NCI-H1694 (cell line): ENCODE results near the gene SLC5A10.
"Not testable (repeated sequence)": the region's sequence is repeated elsewhere in the genome, so short reads cannot be mapped to it uniquely, and the experiment has no call there.

Experiments used
- DNase-seq: peaks from one replicate; lab custom pipeline; 2025; lab: John Stamatoyannopoulos, UW

The SLC5A10 gene

DNA sequence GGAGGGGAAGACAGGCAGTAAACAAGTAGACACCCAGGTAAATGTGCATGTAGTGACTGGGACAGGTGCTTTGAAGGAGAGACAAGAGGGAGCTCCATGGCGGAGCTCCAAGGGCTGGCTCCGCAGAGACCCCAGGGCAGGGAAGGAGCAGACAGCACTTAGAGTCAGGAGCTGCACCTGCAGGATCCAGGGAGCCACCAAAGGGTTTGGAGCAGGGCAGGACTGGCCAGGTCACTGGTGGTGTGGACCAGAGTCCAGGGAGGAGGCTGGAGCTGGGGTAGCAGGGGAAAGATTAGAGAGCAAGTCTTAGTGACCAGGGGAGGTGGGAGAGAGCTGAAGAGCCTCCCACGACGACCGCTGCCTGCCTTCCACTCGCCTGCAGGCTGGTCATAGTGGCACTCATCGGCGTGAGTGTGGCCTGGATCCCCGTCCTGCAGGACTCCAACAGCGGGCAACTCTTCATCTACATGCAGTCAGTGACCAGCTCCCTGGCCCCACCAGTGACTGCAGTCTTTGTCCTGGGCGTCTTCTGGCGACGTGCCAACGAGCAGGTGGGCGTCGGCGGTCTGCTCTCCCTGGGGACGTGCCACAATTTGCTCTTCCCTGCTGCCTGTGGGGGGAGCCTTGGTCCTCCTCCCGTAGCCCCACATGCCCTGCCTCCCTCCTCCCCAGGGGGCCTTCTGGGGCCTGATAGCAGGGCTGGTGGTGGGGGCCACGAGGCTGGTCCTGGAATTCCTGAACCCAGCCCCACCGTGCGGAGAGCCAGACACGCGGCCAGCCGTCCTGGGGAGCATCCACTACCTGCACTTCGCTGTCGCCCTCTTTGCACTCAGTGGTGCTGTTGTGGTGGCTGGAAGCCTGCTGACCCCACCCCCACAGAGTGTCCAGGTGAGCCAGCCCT lies 67.3 kb downstream of the SLC5A10 start:
- DNase-seq = no peak

DNA sequence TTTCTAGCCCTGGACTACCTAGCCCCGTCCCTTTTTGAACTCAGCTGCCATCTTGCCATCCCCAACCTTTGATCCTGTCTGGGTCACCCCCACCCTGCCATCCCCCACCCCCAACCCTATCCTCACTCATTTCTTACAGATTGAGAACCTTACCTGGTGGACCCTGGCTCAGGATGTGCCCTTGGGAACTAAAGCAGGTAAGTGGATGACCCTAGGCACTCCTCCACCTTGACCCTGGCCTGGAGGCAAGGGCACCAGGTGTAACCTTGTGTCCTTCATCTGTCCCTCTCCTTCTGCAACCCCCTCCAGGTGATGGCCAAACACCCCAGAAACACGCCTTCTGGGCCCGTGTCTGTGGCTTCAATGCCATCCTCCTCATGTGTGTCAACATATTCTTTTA lies 68.1 kb downstream of the SLC5A10 start:
- DNase-seq = no peak

DNA sequence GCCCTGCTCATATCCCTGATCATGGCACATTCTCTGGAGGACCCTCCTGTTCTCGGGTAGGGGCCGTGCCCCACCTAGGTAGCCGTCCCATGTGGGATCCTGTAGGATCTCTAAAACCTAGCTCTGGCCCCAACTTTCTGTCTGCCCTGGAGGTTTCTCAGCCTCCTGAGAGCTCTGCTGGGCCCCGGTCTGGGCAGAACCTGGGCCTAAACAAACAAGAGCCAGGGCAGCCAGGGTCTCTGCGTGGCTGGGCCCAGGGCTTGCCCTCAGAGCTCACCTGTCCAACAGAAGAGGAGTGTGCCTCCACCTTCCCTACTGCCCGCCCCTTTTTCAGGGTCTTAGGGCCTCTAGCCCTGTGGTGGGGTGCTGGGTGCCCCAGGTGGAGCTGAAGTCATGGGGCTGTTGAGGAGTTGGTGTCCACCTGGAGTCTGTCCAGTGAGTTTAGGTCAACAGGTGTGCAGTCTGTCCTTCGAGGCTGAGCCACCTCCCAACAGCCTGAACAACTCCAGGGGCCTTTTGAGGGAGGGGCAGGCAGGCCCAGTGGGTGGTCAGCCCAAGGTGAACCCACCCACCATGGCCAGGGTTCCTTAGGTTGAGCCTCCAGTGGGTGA lies 69.2 kb downstream of the SLC5A10 start:
- DNase-seq = not testable (repeated sequence)

DNA sequence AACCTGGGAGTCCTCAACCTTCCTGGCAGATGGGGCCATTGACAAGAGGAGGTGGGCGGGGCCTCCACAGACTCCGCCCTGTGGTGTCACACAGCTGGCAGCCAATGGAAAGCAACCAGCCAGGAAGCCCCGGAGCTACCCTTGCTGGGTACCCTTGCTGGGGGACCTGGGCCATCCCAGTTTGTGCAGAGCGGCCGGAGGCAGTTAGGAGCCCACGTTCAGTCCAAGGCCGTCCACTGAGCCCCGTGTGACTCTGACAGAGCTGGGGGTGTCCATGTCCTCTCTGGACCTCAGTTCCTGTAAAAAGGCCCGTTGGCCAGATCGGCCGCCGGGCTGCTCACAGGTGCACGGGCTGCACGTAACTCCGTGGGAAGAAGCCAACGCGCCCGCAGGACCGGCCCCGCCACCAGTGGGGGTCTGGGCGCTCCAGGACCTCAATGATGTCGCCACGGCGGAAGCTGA lies 69.7 kb downstream of the SLC5A10 start:
- DNase-seq = no peak

DNA sequence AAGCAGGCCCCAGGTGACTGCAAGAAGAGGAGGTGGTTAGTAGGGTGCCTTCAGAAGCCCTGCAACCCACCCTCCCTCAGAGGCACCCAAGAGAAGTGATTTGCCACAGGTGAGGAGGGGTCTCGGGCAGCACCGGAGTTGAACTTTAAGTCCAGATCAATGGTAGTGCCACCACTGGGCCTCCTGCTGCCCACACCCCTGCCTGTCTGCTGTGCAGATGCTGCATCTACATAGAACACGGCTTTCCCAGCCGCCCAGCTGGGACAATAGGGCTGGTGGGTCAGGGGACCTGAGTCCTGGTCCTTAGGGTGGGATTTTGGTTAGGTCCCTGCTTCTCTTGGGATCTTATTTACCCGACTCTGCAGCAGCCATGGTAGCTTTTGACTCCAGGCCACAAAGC lies 70.2 kb downstream of the SLC5A10 start:
- DNase-seq = no peak

DNA sequence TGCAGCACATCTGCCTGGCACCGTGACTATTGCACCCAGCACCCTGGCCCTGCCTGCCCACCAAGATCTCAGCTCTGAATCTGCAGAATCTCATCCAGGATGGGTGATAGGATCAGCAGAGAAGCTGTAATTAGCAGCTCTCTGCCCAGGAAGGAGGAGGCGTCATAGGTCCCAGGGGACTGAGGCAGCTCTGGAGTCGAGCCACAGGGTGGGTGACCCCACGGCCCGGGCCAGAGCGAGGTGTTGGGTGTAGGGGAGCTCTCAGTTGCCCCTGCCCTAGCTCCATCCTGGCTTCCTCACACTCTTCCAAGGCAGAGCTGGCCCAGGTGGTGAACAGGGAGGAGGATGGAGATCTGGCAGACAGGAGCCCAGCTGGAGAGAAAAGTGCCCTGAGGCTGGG lies 70.8 kb downstream of the SLC5A10 start:
- DNase-seq = no peak

DNA sequence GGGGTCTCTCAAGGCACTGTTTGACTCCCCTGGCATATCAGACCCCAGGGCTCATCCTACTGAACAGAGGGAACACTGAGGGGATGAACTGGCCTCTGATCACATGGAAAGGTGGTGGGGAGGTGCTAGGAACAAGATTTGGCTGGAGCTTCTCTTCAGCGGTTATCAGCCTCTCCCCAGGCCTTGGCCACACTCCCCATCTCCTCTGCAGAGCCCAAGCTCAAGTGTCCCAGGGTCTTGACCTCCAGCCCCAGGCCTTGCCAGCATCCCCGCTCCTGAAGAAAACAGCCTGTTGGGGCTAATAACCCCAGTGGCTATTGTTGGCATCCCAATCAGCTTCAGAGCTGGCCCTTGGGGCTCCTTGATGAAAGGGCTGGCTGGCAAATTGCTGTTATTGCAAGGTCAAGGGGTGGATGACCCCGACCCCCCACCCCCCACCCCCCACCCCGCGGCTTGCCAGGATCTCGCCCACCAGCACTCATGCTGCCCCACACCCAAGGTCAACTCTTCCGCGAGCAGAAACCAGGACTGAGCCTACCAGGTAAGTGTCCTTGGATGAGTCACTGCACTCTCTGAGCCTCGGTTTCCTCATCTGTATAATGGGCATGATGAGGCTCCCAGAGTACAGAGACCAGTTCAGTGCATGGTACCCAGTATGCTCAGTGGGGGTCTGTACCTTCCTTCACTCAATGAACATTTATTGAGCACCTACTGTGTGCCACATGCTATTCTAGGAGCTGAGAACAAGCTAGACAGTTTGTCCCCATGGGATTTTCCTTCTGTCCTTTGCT lies 71.4 kb downstream of the SLC5A10 start:
- DNase-seq = no peak

DNA sequence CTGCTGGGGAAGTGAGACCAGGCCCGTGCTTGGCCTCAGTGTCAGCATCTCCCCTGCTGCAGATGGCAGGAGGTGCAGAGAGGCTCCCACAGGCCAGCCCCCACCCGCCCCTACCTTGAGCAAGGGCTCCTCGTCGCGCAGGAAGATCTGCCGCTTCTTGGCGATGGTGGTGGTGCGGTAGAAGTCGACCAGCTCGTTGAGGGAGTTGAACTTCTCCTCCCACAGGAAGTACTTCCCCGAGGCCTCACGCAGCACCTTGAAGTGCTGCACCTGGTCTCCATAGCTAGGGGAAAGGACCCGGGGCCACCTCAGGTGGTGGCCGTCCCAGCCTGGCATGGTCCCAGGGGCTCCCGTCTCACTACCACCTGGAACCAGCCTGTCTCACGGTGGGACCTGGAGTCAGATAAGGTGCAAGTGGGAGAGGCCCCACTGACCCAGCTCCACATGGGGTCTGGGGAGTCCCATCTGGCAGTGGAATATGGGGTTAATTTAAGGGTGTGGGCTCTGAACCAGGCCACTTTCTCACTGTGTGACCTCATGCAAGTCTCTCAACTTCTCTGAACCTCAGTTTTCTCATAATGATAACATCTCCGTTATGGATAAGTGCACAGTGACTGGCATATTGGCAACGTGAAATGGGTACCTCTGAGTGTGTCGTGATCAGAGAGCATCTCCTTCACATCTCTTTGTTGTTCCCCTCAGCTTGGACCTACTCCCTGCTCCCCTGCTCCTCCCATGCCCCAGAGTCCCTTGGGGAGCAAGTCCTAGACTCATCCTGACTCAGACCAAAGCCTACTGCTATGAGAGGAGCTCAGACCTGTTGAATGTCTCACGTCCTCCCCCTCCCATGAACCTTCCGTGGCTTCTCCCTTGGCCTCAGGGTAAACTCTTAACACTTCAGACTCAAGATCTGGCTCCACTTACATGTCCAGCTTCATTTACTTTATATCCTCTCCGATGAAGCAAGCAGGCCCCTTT lies 72.4 kb downstream of the SLC5A10 start:
- DNase-seq = no peak

DNA sequence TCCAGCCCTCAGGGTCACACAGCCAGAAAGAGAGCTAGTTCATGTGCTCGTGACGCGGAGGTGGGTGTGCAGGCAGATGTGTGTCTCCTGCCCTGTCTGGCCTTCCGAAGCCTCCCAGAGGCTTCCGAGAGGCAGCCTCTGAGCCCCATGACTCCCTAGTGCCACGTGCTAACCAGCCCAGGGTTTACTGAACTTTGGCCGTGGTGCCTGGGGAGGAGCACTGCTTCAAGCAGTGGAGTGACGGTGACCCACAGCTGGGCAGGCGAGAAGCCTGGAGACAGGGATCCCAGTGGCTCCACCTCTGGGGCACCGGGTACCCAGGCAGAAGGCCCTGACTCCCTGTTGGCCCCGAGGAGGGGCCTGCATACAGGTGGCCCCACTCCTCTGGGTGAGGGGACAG lies 76.7 kb downstream of the SLC5A10 start:
- not testable (repeated sequence) for DNase-seq

DNA sequence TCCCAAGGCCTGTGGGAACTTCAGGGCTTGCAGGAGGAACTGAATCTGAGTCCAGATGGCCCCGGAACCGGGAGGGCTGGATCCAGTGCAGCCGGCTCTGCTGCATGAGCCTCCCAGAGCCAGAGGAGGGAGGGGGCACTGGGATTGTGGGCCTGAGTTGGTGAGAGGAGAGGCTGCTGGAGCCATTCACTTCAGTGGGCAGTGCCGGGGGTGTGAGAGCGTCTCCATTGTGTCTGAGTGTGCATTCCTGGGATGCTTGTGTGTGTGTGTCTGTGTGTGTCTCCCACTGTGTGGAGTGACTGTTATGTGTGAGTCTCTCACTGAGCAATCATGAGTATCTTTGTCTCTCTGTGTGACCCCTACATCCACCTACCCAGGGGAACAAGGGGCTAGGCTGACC lies 77.8 kb downstream of the SLC5A10 start:
- not testable (repeated sequence) for DNase-seq

DNA sequence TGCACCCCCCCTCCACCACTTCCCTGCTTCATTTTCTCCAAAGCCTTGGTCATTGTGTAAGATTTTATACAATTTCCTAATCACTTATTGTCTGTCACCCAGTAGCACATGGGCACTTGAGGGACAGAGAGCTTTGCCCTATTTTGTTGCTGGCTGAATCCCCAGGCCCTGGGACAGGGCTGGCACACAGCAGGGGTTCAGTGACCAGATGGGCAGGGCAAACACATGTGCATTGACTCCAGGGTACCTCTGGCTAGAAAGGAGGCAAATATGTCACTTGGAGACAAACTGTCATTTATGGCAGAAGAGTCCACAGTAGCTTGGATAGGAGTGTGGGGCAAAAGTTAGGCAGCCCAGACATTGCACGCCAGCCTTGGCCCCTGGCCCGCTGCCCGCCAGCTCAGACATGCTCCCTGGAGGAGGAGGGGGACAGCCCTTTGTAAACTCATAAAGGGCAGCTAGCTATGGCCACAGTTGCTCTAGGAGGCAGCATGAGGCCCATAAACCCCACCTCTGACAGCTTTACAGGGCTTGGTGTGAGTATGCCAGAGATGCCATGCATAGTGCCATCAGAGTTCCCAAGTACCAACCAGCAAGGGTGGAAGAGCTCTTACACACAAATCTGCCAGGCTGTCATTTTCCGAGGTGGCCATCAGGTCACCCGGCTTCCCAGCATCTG lies 78.9 kb downstream of the SLC5A10 start:
- DNase-seq = not testable (repeated sequence)

DNA sequence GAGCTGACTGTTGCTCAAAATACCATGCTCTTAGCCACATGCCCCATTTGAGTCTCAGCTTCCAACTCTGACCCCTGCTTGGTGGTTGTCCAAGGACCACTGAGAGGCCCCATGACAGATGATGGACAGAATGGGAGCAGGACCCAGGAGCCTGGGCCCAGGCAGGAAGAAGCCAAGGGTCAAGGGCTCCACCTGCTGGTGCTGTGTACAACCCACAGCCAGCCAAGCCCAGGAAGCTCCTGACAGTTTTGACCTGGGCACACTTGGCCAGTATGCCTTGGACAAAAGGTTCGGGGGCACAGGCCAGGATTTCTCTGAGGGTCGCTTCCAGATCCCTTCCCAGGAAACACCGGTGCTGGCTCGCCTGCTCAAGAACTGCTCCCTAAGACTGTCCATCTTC lies 79.8 kb downstream of the SLC5A10 start:
- not testable (repeated sequence) for DNase-seq

DNA sequence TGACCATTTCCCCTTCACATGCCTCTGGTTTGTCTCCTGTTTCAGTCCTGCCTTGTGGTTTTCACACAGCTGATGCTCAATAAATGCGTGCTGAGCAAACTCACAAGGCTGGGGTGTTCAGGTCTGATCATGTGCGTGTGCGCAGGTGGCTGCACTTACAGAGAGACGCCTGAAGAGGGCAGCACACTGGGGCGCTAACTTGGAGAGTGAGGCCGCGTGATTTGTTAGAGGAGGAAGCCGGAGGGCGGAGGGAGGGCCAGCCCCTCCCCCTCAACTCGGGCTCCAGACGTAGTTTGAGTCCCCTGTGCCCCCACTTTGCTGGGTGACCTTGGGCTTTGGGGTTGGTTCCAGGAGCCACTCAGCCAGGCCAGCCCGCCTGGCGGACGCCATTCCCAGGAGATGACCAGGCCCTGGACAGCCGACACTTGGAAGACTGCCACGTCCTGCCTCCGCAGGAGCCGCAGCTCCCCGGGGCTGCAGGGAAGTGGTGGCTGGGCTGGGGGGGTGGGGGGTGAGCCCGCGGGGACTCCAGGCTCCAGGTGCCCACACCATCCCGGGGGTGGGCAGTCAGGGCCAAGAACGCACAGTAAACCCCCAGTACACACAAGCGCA lies 80.5 kb downstream of the SLC5A10 start:
- not testable (repeated sequence) for DNase-seq

DNA sequence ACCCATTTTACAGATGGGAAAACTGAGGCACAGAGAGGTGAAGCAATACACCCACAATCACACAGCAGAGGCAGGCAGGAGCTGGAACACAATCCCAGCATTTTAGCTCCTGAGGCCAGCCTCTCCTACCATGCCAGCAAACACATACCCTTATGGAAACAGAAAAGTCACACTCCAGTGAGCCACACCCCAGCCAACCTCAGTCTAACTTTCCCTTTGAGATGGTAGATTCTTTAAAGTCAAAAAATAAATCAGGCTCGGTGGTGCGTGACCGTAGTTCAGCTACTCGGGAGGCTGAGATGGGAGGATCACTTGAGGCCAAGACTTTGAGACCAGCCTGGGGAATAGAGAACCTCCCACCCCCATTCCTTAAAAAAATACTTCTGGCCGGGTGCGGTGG lies 84.2 kb downstream of the SLC5A10 start:
- DNase-seq = not testable (repeated sequence)

DNA sequence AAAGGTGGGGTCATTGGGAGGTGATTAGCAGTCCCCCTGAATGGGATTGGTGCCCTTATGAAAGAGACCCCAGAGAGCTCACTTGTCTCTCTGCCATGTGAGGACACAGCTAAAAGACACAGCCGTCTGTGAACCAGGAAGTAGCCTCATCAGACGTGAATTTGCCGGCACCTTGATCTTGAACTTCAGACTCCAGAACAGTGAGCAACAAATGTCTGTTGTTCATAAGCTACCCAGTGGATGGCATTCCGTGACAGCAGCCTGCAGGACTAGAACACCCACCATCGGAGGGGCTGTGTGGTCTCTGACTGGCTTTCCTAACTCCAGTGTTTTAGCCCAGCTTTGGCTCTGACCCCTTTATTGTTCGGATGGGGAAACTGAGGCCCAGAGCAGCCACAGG lies 85.6 kb downstream of the SLC5A10 start:
- not testable (repeated sequence) for DNase-seq

DNA sequence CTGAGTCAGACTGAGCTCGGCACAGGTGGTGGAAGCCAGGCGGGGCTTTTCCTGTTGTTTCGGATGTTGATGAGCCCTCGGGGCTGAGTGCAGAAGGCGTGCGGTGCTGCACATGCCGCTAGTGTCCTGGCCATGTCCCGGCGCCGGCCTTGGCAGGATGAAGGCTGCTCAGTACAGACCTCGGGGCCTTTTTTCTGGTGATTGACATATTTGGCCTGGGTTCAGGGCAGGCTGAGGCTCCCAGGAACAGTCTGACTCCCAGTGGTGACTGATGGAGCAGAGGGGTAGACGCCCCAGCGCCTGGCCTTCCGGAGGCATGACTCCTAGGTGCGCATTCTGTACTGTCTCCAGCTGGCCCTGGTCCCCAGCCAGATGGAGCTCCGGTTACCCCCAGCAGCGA lies 86.0 kb downstream of the SLC5A10 start:
- DNase-seq = not testable (repeated sequence)

DNA sequence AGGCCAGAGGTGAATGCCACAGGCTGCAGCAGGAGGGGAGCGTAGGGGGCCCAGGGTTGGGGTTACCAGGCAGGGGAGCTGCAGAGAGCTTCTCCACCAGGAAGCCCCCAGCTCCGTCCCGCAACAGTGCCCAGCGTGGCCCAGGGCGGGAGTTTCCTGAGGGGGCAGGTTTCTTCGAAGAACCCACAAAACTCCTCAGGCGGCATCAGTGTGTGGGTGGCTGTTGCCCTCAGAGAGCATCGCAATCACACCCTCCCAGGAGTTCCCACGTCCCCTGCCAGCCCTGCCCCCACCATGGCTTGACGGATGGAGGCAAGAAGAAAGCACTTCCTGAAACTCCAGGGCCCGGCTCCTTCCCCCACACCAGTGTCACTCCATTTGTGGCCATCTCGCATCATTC lies 86.8 kb downstream of the SLC5A10 start:
- not testable (repeated sequence) for DNase-seq

DNA sequence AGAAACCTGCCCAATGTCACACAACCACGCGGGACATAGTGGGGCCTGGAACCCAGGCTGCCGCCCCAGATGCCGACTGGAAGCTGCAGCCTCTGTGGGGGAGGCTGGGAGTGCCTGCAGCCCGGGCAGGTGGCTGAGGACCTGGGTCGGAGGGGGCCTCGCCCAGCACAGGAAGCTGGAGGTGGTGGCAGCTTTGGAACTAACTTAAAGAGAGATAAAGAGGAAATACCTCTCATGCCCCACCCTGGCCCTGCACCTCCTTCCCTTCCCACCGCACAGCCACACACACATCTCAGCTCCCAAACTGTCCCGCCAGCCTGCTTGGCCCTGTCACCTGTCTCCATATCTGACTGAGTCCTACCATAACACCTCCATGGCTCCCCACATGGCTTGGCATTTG lies 88.4 kb downstream of the SLC5A10 start:
- not testable (repeated sequence) for DNase-seq

DNA sequence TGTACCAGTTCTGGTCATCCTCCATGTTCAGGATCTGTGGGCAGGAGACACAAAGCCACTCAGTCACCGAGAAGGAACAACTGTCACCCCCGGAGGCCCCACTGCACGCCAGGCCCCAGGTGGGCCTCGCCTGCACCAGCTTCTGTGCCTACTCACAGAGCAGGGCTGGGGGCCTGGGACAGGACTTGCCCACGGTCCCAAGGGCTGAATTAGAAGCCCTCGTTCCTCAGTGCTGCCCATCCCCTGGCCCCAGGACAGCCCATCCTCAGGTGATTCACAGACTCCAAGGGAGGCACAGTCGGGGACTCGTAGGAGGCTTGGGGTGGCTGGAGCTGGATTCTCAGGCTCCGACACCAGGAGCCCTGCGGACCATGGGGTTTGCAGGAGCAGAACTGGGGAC lies 89.9 kb downstream of the SLC5A10 start:
- not testable (repeated sequence) for DNase-seq

DNA sequence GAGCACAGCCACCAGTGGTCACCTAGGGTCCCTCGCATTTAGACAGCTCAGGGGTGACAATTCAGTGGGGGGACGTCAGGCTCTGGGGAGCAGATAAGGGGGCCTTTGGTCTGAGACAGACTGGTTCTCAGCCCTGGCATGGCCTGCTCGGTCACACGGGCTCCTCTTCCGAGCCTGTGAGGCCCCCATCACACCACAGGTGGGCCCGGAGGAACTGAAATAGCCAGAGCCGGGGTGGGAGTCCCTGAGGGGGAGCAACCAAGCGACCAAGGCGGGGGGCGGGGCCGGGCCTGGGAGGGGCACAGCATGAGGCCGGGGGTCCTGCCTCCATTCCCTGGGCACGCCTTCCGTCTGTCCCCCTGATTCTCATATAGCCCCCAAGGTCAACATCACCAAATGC lies 90.4 kb downstream of the SLC5A10 start:
- DNase-seq = not testable (repeated sequence)
